Hematopoietic multipotent progenitor cell treated with erythropoietin and hydrocortisone succinate and interleukin-3 and kit ligand, for 15 days (in vitro differentiated cells): ENCODE measurements around the gene GRIP2.

Experiments
- DNase-seq: peaks from one replicate; pipeline ENCODE4 v3.0.0-alpha.2; 2015; ENCODE audit warnings: low spot score

GRIP2 gene

DNA sequence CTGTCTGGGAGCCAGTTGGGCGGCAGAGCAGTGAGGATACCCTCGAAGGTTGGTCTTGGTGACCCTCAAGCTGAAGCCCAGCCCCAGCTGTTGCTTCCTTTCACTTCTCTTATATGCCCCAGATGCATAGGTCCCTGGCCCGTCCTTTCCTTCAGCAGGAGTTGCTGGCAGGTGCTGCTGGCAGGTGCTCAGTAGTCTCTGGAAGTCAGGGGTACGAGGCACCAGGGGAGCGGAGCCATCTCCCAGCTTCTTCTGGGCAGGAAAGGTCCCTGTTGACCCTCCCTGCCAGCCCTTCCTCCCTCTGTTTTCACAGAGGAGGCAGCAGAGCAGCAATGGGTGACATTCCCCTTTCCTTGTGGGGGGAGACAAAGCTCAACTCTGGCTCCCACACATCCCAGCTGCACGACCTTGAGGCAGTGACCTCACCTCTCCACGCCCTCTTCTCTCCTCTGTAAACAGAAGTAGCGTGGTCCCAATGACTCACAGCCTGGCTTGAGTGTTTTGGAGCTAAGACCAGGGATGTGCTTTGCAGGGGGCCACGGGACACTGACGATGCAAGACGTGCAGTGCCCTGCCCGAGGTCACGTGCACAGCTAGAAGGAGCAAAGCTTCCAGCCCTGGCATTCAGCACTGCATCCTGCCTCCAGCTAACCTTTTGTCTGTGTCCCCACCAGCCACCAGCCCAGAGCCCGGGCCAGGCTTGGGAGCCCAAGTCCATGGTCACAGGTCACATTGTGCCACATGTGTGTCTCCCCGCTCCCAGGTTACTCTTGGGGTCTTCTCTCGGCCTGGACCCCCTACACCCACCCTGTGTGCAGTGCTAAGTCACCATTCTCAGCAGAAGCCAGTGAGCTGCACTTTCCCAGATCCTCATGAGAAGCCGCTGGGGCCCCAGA is 88.0 kb downstream of the GRIP2 start:
- no peak for DNase-seq

DNA sequence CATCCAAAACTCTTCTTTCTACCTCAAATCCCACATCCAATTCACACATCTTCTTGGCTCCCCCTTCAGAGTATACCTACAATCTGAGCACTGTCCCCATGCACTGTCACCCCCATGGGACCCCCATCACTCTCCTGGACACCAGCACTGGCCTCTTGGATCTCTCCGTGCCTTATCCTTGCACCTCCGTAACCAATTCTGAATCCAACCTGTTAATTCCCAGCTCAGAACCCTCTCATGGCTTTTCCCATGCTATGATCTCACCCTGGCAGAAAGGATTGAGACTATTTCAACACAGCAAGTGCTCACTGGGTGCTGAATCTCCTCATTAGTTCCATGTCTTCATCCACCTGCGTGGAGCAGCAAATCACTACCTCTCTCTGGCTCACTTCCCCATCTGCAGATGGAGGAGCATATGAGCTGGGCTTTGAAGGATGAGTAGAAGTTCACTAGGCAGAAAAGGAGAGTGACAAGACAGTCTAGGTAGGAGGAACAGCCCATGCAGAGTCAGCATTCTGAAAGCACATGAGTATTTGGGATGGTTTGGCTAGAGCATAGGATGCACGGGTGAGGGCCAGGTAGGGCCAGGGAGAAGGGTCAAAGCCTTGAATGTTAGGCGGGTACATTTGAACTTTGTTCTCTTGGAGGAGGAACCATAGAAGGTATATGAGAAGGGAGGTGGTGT is 89.1 kb downstream of the GRIP2 start:
- no peak for DNase-seq

- DNase-seq = no peak
Observed at GRCh38 chr3:14450506-14450905, 89.6 kb downstream of the GRIP2 start.

- no peak for DNase-seq
Observed at GRCh38 chr3:14448756-14449727, 91.1 kb downstream of the GRIP2 start.

GRCh38 chr3:14448063-14448462 is 92.1 kb downstream of the GRIP2 start:
- DNase-seq = no peak

DNA sequence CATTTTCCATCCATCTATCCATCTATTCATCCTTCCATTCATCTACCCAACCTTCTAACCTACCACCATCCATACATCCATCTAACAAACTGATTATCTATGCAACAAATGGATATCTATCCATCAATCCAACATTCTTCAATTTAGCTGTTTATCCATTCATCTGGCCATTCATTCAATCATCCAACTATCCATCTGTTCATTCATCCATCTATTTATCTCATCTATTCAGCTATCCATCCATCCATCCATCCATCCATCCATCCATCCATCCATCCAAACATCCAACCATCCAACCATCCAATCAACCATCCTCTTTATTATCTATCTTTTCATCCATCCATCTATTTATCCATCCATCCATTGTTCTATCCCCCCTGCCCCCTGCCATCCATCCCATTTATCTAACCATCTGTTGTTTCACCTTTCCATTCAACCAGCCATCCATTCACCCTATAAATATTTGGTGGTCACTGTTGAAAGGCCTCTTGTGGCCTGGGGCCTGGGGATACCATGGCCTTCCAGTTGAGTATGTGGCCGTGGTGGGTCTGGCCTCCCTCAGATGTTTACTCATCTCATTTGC is 93.1 kb downstream of the GRIP2 start:
- DNase-seq = no peak

DNA sequence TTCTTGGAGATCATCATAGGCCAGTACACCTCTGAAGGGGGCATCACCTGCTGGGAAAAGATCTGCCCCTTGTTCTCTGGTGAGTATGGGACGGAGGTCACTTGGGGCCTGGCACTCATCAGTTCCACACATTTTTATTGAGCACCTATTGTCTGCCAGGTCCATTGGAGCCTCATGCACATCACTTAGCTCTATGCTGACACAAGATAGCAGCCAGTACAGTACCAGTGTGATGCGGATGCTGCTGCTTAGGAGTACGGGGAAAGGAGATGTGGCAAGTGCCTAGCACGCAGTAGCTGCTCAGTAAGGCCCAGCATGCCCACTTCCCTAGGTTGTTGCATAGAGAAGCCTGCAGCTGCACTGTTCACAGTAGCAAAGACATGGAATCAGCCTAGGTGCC is 94.4 kb downstream of the GRIP2 start:
- no peak for DNase-seq

GRCh38 chr3:14444380-14444779 is 95.8 kb downstream of the GRIP2 start:
- DNase-seq = no peak

- DNase-seq = no peak
Observed at GRCh38 chr3:14441920-14442300, 98.2 kb downstream of the GRIP2 start.

GRCh38 chr3:14441240-14441919 is 98.8 kb downstream of the GRIP2 start:
- no peak for DNase-seq

DNA sequence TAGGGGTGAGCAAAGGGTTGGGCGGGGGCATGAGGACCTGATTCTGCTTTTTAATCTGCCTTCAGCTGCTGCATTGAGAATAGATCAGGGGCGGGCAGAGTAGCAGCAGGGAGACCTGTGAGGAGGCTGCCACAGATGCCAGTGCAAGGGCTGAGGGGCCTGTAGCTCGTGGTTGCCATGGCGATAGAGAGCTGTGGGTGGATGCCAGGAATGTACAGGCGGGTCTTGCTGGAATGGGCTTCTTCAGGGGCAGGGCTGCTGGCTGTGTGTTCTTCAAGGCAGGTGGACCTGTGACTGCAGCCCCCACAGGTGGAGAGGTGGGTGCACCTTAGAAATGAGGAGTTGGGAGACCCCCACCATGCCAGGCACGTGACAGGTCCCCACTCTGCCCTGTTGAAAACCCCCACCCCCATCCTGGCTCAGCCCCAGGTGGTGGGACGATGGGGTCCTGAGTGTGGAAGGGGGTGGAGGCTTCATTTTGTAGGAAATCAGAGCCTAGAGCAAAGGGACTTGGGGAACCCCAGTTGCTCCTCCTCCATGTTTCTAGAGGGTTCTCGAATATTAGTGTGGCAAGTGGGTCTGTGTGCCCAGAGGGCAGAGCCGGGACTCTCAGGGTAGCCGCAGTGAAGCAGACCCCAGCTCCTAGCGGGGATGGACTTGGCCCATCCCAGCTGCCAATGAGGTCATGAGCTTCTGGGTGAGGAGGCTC is 99.5 kb downstream of the GRIP2 start:
- DNase-seq = no peak

- no peak for DNase-seq
Observed at GRCh38 chr3:14440168-14440518, 100.0 kb downstream of the GRIP2 start.

DNA sequence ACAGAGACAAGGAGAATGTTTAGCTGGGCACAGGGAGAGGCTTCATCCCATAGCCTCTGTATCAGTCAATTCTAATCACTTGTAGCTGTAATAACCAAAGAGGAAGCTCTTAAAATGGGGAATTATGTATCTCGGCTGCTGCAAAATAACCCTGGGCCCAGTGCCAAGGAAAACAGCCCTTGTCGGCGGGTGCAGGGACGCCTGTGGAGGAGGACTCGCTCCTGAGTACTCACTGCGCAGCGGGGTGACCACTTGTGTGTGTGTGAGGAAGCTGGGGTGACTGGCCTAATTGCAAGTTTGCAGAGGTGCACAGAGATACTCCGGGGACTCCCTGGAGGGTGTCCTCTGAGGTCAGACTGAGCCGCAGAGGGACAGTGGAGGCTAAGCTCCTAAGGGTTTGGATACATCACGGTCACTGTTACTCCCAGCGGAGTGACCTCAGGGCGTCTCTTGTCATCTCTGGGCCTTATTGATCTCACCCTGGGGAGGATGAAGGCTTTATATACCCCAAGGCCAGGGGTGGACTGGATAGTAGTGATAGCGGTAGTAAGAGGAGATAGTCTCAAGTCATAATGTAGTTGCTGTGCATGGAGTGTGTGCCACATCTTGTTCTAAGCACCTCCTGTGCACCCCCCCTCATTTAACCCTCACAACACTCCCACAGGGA is 100.5 kb downstream of the GRIP2 start:
- DNase-seq = peak; percentile 7
